NCI-H2029 (cell line): ENCODE results near the gene TIGD1.
"Not testable (repeated sequence)": the region's sequence is repeated elsewhere in the genome, so short reads cannot be mapped to it uniquely, and the experiment has no call there.

Experiments used
- DNase-seq: peaks from one replicate; lab custom pipeline; 2025; lab: John Stamatoyannopoulos, UW

The TIGD1 gene

GRCh38 chr2:232570481-232570880 is 20.1 kb upstream of the TIGD1 start:
- DNase-seq: not testable (repeated sequence)

DNA sequence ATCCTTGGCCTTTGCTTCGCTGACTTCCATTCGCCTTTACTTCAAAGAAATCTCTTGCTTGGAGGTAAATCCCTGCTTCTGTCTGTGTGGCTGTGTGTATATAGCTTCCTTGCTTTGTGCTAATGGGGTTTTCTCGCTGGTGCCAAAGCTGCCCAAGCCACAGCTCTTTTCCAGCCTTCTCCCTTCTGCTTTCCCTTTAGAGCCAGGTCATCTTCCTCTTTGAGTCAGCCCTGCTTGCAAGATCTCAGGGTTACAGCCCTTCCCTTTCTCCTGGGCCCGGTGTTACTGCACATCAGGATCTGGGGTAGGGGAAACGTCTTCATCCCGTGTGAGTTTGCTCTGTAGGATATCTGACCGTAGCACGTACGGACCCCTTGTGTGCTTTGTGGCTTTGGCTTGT is 19.2 kb upstream of the TIGD1 start:
- no peak for DNase-seq

- DNase-seq: no peak
Observed at GRCh38 chr2:232568161-232568560, 17.8 kb upstream of the TIGD1 start.

- DNase-seq: no peak
Observed at GRCh38 chr2:232567721-232568120, 17.4 kb upstream of the TIGD1 start.

DNA sequence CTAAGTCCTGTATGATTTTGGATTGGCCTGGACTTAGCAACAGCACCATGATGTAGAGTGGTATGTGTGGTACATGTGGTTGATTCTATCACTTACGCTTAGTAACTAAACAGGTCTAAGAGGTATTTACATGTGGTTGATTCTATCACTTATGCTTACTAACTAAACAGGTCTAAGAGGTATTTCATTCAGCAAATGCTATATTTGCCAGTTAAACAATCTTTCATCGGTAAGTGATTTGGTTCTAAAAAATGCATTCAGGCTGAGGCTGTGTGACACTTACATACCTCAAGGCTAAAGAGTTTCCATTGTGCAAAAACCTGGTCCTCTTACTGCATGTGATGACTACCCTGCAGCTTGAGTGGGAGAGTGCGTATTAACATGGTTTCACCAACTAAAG is 13.2 kb upstream of the TIGD1 start:
- DNase-seq: no peak

GRCh38 chr2:232562515-232563151 is 12.3 kb upstream of the TIGD1 start:
- DNase-seq: no peak

GRCh38 chr2:232556426-232556825 is 6.1 kb upstream of the TIGD1 start:
- no peak for DNase-seq

GRCh38 chr2:232551776-232552175 is 1.4 kb upstream of the TIGD1 start:
- DNase-seq: no peak

DNA sequence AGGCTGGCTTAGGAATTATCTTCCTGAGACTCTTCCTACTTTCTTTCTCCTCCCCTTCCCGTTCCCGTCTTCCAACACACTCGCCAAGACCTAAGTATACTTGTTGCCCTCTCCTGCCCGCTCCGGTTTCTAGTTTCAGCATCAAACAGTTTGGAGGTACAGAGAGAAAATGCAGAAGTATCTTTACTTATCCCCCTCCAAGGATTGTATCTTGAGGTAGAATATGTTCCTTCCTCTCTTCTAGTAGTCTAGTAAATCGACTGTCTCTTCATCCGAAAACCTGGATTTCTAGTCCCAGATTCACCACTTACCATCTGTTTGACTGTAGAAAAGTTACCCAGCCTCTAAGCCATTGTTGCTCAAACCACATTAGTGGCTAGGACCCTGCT is 887 bp upstream of the TIGD1 start:
- DNase-seq: no peak

- no peak for DNase-seq
Observed at GRCh38 chr2:232549655-232550353, 553 bp downstream of the TIGD1 start.

DNA sequence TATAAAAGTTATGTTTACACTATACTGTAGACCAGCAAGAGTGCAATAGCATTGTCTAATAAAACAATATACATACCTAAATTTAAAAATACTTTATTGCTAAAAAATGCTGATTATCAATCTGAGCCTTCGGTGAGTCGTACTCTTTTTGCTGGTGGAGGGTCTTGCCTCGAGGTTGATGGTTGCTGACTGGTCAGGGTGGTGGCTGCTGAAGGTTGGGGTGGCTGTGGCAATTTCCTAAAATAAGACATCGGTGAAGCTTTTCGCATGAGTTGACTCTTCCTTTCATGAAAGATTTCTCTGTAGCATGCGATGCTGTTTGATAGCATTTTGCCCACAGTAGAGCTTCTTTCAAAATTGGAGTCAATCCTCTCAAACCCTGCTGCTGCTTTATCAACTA is 2.4 kb downstream of the TIGD1 start:
- no peak for DNase-seq

DNA sequence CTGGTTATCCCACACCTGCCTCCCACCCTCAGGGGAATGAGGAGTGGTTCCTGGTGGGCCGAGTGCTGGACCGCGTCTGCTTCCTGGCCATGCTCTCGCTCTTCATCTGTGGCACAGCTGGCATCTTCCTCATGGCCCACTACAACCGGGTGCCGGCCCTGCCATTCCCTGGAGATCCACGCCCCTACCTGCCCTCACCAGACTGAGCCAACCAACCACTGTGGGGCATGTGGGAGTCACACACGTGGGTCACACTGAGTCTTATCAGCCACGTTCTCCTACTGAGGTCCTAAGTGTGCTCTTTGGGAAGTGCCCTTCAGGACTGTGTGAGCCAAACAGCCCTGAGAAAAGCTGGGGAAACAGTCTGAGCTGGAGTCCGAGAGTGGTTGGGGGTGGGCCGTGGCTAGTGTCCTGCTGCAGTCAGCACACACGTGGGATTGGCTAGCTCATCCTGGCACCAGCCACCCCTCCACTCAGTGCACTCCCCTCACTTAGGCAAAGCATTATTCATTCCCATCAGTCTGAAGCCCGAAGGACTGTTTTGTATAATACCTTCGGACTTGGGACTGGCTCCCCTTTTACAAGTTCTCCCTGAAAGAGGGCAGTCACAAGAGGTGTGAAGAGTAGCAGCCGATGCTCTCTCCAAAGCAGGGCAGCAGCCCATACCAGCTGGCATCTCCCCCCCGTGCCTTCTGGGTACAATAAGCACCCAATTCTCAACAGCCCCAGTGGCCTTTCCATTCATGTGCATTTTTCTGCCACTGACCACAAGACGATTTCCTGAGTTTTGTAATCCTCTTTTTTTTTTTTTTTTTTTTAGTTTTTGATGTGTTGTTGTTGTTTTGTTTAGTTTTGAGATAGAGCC is 4.6 kb downstream of the TIGD1 start:
- DNase-seq: no peak

GRCh38 chr2:232544674-232545073 is 5.7 kb downstream of the TIGD1 start:
- no peak for DNase-seq

DNA sequence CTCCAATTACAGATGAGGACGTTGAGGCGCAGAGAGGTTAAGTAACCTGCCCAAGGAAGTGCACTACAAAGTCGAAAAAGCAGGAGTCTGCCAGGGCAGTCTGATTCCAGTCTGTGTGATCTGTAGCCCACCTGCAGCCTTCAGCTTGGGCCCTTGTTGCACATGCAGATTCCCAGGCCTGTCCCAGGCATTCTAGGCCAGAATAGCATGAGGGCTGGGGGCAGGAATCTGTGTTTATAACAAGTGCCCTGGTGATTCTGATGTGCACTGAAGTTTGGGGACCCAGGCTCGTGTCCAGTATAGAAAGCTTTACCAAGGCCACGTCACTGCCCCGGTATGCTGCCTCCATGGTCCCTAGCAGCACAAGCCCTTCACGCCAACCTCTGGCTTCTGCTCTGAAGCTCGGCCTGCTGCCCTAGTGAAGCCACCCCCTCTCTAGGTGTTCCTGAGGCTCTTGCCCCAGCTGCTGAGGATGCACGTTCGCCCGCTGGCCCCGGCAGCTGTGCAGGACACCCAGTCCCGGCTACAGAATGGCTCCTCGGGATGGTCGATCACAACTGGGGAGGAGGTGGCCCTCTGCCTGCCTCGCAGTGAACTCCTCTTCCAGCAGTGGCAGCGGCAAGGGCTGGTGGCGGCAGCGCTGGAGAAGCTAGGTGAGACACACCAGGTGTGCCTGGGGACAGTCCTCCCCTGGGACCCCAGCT is 6.3 kb downstream of the TIGD1 start:
- DNase-seq: no peak

DNA sequence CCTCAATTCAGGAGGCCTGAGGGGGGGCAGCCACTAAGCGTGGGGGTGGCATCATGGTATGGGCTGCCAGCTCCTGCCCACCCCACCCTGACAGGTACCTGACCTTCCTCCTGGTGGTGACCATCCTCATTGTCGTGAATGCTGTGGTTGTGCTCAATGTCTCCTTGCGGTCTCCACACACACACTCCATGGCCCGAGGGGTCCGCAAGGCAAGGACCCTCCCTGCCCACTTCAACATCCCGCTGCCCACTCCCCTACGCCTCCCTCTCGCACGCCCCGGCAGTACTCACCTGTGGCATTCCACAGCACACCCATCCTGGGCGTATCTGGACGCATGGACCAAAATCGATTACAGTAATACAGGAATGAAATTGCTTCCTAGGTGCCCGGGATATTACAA is 6.9 kb downstream of the TIGD1 start:
- DNase-seq: no peak

- no peak for DNase-seq
Observed at GRCh38 chr2:232542715-232543467, 7.5 kb downstream of the TIGD1 start.

GRCh38 chr2:232541961-232542714 is 8.2 kb downstream of the TIGD1 start:
- no peak for DNase-seq

DNA sequence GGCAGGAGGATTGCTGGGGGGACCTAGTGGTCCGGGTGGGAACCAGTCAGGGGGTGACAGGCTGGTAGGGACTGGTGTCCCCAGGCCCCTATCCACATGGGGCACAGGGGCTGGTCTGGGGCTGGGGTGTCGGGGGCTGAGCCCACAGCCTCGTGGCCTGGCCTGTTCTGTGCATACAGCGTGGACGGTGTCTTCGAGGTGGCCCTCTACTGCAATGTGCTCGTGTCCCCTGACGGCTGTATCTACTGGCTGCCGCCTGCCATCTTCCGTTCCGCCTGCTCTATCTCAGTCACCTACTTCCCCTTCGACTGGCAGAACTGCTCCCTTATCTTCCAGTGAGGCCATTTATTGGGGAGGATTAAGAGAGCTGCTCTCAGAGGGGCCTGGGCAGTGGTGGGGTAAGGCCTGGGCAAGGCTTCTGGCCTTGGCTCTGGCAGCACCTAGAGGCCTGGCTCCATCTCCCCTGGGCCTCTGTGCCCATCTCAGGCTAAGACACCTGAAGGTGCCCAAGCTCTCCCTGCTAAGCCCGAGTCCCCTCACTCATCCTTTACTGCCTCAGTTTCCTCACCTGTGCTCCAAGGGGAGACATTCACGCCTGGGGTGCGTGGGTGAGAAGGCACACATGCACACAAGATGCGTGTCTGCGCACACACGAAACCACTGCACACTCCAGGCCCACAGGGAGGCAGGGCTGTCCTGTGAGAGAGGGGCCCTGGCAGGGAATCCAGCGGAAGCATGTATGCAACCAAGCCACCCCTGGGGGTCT is 9.0 kb downstream of the TIGD1 start:
- DNase-seq: no peak

- DNase-seq: no peak
Observed at GRCh38 chr2:232540441-232541041, 9.8 kb downstream of the TIGD1 start.
